Body of pancreas (tissue), 4 donors: ENCODE measurements around the gene PSMD12.

Experiments used
- CTCF ChIP-seq, 7 experiments: fragments of 450-650 bp in 4 of 7; fragments of 200-600 bp in 3 of 7; sonication (generic) in 3 of 7; IDR thresholded peaks; one replicate each; pipeline ENCODE4 v1.5.1; 2016 to 2019; ENCODE audit warnings: antibody characterized with exemption in 7 of 7
- POLR2A ChIP-seq, 3 donors: fragments of 450-650 bp; IDR thresholded peaks; one replicate each; pipeline ENCODE4 v1.6.1; 2016; ENCODE audit warnings: antibody characterized with exemption in 3 of 3, mild to moderate bottlenecking in 2 of 3

GRCh38 chr17:67336859-67337258 lies 29.5 kb downstream of the PSMD12 start:
- TF ChIP-seq CTCF (IDR thresholded peaks at IDR 0.05) (no peak), POLR2A (IDR thresholded peaks at IDR 0.05) (no peak)
